Kasumi-1 (cell line): ENCODE results near the gene PCGF3.
A peak's percentile ranks its signal among the peaks of the same experiment; 100 is the strongest.
"Not testable (repeated sequence)": the region's sequence is repeated elsewhere in the genome, so short reads cannot be mapped to it uniquely, and the experiment has no call there.

Experiments
- DNase-seq, 2 experiments: peaks; one replicate each; lab custom pipeline; 2025; lab: John Stamatoyannopoulos, UW

Gene PCGF3

GRCh38 chr4:704198-704891, 1.3 kb upstream of the PCGF3 start:
- DNase-seq, result no peak

DNA sequence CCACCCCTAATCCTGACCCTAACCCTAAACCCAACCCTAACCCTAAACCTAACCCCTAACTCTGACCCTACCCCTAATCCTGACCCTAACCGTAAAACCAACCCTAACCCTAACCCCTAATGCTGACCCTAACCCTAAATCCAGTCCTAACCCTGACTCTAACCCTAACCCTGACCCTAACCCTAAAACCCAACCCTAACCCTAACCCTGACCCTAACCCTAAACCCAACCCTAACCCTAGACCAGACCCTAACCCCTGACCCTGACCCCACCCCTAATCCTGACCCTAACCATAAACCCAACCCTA, 708 bp upstream of the PCGF3 start:
- no peak for DNase-seq

- not testable (repeated sequence) for DNase-seq
These were observed 526 bp downstream of the PCGF3 start for GRCh38 chr4:706083-706633.

- DNase-seq, result no peak
These were observed 1.4 kb downstream of the PCGF3 start for GRCh38 chr4:706834-707598.

DNA sequence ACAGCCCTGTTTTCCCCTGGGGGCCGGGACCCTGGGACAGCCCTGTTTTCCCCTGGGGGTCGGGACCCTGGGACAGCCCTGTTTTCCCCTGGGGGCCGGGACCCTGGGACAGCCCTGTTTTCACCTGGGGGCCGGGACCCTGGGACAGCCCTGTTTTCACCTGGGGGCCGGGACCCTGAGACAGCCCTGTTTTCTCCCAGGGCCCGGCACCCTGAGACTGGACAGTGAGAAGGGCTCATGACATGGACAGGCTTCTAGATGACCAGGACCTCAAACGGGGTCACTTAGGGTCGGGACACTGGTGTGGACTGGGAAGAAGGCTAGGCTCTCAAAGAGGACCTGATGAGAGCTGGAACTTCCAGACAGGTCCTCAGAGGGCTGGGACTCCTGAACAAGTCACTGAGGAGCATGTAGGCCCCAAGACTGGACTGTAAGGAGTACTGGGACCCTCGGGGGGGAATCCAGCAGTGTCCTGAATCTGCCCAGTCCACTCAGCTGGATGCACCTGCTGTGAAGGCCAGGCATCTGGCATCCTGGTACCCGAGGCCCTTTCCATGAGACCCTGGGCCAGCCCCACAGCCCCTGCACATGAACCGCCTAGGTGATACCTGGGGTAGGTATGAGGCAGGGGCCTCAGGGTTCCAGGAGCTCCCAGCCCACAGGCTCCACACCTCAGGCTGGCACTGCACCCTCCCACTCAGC, 2.4 kb downstream of the PCGF3 start:
- DNase-seq, result no peak

GRCh38 chr4:708631-708933, 3.0 kb downstream of the PCGF3 start:
- DNase-seq, result no peak

GRCh38 chr4:709348-709747, 3.7 kb downstream of the PCGF3 start:
- no peak for DNase-seq

DNA sequence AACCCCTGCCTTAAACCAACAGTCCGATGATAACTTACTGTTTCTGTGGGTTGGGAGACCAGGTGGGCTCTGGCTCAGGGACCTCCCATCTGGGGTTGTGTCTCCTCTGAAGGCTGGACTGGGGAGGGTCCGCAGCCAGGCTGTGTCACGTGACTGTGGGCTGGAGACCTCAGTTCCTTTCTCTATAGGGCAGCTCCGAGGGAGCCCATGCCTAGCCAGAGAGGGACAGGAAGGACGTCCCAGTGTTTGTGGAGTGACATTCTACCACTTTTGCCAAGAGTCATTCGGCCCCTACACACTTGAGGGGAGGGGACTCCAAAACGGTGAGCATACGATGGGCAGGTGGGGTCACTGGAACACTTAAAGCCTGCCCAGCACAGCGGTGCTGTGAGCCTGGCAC, 4.5 kb downstream of the PCGF3 start:
- DNase-seq, result no peak

GRCh38 chr4:710916-711315, 5.3 kb downstream of the PCGF3 start:
- no peak for DNase-seq

DNA sequence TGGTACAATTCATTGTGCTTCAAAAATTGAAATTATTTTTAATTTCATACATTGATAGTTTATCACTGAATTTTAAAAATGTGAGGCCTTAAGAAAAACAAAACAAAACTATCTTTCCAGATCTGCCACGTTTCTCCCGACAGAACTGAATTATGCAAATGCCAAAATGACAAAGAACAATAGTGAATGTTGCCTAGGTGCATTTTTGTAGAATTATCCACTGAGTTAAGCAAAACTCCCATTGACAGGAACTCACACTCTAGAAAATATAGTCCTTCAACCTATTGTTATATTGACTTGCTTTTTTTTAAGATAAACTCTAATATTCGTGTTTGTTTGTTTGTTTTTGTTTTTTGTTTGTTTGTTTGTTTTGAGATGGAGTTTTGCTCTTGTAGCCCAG, 6.5 kb downstream of the PCGF3 start:
- no peak for DNase-seq

DNA sequence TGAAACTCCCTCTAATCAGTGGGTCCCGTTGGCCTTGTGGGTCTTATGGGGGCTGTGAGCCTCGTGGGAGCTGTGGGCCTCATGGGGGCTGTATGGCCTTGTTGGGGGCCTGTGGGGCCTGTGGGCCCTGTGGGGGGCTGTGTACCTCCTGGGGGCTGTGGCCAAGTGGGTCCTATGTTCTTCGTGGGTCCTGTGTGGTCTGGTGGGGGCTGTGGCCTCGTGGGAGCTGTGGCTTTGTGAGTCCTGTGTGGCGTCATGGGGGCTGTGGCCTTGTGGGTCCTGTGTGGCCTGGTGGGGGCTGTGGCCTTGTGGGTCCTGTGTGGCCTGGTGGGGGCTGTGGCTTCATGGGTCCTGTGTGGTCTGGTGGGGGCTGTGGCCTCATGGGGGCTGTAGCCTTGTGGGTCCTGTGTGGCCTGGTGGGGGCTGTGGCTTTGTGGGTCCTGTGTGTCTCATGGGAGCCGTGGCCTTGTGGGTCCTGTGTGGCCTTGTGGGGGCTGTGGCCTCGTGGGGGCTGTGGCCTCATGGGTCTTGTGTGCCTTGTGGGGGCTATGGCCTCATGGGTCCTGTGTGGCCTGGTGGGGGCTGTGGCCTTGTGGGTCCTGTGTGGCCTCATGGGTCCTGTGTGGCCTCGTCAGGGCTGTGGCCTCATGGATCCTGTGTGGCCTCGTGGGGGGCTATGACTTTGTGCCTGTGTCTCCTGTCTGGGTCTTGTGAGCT, 7.4 kb downstream of the PCGF3 start:
- no peak for DNase-seq

DNA sequence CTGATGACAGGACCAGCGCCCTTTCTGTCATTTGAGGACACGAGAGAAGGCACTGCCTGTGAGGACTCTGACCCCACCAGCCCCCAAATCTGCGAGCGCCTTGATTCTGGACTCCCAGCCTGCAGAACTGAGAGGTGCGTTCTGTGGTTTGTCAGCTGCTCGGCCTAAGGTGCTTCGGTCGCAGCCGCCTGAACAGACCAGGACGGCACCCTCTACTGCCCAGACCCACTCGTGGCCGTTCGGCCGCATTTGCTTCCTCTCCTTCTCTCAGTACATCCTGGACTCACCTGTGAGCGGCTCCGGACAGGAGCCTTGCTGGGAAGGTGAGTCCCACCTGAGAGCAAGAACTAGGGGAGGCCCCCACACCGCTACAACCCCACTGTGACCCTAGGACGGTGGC, 8.5 kb downstream of the PCGF3 start:
- DNase-seq, result no peak

GRCh38 chr4:717601-718320, 12.1 kb downstream of the PCGF3 start:
- DNase-seq, result no peak

- no peak for DNase-seq
These were observed 12.8 kb downstream of the PCGF3 start for GRCh38 chr4:718460-718859.

DNA sequence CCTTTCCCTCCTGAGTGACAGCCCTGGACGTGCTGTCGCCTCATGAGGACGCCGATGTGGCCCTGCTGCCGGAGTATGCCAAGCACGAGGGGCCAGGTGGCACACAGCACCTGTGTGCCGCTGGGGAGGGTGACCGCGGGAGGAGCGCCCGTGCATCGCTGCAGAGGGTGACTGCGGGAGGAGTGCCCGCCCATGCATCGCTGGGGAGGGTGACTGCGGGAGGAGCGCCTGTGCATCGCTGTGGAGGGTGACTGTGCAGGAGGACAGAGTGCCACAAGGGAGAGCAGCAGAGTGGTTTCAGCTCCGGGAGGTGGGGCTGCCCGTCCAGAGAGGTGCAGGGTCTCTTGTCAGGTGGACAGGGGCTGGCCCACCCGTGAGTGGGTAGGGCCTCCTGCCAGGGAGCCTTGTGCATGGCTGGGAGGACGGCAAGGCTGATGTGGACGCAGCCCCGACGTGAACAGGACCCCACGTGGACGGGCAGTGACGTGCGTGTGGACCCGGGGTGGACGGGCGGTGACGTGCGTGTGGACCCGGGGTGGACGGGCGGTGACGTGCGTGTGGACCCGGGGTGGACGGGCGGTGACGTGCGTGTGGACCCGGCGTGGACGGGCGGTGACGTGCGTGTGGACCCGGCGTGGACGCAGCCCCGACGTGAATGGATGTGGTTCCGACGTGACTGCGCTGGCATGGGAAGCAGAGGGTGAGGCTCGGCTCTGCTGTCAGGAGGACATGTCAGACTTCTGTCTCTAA, 14.7 kb downstream of the PCGF3 start:
- DNase-seq, result no peak

DNA sequence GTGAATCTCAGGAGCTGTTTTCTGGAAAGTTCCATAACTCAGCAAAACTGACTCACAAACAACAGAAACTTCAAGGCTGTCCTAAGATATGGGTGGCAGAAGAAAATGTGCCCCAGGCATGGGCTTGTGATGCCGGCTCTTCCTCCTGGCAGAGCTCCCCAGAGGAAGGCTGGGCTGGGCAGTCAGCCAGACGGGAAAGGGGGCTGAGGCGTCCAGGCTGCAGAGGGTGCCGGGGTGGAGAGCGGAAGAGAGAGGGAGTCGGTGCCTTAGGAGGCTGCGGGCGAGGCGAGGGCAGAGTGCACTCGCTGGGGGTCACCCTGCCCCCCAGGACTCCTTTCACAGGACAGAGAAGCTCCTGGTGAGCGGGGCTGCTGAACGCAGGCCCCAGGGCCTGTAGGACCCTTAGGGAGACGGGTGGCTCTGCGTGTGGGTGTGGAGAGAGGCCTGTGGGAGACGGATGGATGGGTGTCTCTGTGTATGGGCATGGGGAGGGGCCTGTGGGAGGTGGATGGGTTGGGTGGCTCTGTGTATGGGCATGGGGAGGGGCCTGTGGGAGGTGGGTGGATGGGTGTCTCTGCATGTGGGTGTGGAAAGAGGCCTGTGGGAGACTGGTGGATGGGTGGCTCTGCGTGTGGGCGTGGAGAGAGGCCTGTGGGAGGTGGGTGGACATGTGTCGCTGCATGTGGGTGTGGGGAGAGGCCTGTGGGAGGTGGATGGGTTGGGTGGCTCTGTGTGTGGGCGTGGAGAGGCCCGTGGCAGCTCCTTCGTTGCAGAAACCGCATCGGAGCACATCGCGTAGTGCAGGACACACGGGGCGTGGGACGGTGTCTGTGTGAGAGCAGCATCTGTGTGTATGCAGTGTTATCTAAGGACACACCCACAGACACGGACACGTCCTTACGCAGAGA, 15.9 kb downstream of the PCGF3 start:
- peak; percentile 80 to 89 for DNase-seq

- peak; percentile 52 to 53 for DNase-seq
These were observed 16.6 kb downstream of the PCGF3 start for GRCh38 chr4:722169-722725.

DNA sequence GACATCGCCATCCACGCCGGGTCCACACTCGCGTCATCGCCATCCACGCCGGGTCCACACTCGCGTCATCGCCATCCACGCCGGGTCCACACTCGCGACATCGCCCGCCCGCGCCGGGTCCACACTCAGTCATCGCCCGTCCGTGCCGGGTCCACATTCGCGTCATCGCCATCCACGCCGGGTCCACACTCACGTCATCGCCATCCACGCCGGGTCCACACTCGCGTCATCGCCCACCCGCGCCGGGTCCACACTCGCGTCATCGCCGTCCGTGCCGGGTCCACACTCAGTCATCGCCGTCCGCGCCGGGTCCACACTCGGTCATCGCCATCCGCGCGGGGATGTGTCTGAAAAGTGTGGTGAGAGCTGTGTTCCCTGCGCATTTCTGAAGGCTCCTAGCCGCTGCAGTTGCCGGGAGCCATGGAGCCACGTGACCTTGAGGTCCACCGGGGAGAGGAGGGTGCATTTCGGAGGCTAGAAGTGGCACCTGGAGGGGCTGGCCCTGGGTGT, 17.3 kb downstream of the PCGF3 start:
- no peak for DNase-seq

DNA sequence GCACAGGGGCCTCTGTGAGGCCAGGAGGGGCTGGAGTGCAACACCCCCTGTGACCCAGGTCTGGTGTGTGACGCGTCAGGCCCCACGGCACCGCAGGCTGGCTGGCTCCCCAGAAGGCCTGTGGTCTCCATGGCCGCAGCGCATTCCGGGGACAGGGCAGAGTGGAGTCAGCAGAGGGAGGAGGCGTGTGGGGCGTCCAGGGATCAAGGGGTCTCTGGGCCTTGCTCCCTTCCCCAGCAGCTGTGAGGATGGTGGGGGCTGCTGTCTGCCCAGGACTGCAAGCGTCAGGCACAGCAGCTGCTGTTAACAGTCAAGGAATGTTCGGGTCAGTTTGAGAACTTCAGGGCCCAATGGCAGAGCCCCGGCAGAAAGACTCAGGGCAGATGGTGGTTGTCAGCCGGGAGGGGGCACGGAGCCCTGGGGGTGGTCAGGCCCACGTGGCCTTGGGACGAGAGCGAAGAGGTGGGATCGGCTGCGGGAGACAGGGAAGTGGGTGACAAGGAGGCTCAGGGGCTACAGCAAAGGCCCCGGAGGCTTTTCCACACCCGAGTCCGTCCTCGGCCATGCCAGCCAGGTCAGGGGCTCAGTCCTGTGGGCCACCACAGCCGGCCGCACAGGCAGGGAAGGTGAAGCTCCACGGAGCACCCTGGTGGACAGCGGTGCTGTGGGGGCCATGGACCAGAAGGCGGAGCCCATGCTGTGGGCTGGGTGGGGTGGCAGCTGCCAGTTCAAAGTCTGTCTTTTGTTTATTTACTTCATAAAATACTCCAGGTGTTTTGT, 18.3 kb downstream of the PCGF3 start:
- no peak for DNase-seq
